GM19023 (cell line): ENCODE results near the gene NELL1.

Experiments used
- ATAC-seq: cut with Tn5 transposase; IDR thresholded peaks from one replicate; pipeline ENCODE4 v1.9.1; 2021; ENCODE audit warnings: mild to moderate bottlenecking, moderate library complexity; ENCODE audit not compliant: unreplicated experiment

The NELL1 gene

DNA sequence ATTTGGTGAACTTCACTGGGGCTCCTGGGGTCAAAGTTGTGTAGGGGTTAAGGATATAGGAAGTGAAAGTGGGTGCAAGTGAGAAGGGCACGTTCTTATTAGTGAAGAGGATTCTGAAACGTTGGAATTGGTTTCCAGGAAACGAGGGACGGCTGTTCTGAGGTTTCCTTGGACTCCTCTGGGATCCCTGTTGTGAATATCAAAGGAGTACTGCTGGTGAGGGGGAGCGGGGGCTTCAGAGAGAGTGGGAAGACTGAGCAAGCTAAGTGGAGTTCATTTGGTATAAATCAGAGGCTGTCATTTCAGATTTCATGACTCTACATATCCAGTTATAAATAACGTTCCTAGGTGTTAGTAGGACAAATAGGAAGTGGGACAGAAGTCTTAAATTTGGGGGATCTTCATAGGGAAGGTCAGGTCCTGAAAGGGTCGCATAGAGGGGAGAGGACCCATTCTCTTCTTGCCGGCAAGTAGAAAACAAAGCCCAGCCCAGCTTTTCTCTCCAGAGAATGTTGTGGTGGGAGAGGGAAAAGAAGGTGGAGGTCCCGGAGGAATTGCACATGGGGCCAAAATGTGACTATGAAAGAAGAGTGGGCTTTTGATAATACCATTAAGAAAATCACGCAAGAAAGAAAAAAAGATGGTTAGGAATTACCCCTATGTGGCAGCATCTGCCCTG is 1.1 kb upstream of the NELL1 start:
- ATAC-seq, result no peak

DNA sequence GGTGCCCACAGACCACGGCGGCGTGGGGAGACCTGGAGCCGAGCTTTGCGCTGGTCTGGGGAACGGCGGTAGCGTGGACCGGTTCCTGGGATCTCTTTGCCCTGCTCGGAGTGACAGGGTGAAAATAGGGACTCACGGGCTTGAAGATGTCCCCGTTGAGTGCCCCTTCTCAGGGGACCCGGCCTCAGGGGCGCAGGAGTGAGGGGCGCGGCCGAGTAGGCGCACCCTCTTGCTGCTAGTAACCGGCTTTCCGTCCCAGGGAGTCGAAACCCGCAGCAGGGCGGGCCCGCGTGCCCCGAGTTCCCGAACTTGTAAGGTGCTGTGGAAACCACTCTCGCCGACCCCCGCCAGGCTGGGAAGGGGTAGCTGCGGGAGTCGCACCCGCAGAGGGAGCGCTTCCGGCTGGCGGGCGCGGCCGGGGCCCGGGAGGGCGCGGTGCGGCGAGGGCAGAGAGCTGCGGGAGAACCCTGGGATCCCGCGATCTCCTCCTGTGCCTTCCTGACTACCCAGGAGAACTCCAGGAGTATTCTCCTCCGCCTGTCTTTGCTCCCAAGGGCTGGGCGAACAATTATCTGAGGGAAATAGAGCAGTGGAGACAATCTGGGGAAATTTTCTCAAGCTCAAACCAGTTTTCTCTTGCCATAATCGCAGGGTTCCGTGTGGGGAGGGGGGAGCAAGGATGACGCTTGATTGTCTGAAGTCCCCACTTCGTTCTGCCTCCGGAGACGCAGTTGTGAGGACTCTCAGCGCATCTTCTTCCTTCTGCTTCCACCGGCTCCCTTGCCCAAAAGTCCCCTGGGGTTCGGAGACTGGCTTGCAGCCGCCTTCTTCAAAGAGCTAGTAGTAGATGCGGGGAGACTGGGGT is 666 bp downstream of the NELL1 start:
- ATAC-seq, result no peak

GRCh38 chr11:20670932-20671403 is 1.6 kb downstream of the NELL1 start:
- no peak for ATAC-seq

DNA sequence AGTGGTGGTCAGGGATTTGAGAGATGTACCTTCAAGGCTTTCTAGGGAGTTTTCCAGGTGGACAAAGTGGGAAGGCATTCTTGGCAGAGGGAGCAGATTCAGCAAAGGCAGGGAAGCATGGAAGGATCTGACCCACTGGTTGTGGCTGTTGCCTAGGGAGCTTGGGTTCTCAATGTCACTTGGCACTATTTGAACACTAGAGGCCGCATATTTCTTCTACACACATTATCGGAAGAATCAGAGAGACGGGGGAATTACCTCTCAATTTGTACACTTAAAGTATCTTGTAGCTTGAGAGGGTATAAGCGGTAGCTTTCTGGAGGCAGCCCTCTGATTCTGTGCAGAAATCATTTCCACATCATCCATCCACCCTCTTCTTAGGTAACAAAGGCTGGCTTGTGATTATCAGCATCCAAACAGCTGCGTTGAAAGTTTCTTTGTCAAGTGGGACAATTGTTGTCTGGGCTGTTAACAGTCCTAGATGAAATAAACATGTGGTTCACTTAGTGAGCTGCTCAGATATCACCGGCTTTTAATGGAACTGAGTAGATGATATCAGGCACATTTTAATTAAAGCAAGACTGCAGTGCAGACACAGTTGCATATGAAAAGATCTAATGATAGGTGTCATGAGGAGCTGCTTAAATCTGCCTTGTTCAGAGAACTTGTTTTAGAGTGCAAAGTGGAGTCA is 2.6 kb downstream of the NELL1 start:
- no peak for ATAC-seq

DNA sequence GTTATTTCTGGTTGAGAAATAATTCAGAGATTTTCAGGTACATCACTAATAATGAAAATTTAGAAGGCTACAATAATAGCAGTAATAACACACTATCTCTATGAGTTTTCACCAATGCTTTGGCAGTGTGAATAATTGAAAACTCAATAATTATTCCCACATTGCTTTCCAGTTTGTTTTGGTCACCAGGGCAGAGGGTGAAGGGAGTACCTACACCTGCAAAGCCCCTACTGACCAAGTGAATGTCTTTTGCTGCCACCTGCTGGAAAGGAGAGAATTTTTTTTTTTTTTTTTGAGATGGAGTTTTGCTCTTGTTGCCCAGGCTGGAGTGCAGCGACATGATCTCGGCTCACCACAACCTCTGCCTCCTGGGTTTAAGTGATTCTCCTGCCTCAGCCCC is 3.2 kb downstream of the NELL1 start:
- no peak for ATAC-seq

DNA sequence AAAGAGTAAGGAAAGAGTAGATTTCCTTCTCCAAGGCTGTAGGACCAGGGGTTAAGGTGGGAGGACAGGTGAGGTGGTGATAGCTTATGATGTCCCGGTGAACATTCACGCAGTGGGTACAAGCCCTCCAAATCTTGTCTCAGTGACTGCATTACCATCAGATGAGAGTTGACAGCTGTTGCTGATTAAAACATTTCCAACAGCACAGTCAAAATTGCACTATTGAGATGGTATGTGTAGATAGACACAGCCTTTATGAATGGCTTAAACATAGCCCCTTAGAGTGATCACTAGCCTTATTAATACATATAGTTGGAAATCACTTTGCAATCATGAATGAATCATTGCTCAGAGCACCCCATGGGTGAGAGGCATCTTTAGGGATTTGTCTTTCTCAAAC is 7.3 kb downstream of the NELL1 start:
- no peak for ATAC-seq

DNA sequence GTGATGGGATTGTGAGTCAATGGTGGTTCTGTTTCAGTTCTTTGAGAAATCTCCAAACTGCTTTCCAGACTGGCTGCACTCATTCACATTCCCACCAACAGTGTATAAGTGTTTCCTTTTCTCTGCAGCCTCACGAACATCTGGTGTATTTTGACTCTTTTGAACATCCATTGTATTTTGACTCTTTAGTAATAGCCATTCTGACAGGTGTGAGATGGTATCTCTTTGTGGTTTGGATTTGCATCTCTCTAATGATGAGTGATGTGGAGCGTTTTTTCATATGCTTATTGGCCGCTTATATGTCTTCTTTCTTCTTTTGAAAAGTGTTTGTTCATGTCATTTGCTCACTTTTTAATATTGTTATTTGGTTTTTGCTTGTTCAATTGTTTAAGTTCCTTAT is 19.4 kb downstream of the NELL1 start:
- no peak for ATAC-seq

- no peak for ATAC-seq
These were observed 38.5 kb downstream of the NELL1 start for GRCh38 chr11:20707876-20708275.

GRCh38 chr11:20712912-20713311 is 43.5 kb downstream of the NELL1 start:
- no peak for ATAC-seq

DNA sequence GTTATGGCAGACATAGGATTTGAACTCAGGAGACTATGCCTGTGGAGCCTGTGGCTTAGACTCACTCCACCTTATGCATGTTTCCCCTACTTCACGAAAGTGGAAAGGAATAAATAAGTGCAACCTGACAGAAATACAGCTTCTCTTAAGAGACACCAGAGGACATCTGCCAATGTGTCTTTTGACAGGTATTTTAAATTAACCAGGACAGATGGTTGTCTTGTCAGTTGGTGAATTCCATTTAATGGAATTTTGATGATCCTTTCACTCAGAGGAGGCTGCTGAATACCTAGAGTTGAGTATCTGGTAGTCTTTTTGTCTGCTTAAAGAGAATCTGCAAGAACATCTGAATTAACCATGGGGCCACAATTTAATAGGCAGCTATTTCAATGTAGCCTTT is 46.1 kb downstream of the NELL1 start:
- ATAC-seq, result no peak

- no peak for ATAC-seq
These were observed 46.5 kb downstream of the NELL1 start for GRCh38 chr11:20715931-20716330.

DNA sequence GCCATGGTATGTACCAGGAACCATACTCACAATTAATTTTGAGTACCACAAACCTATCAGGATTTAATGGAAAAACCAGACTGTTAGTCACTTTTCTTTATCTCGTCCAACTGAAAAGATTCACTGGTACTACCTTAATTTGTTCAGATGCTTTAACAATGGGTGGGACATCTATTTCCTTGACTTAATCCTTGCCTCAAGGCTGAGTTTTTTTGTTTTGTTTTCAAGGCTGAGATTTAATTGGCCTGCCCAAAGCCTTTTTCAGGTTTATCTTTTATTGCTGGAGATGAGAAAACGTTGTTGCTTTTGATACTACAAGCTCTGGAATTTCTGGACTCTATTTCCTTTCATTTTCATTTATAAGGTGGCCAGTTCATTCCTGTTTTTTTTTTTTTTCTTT is 50.4 kb downstream of the NELL1 start:
- no peak for ATAC-seq

- no peak for ATAC-seq
These were observed 54.0 kb downstream of the NELL1 start for GRCh38 chr11:20723366-20723765.

GRCh38 chr11:20729597-20730105 is 60.3 kb downstream of the NELL1 start:
- ATAC-seq, result no peak

GRCh38 chr11:20731676-20732215 is 62.4 kb downstream of the NELL1 start:
- no peak for ATAC-seq

- no peak for ATAC-seq
These were observed 69.7 kb downstream of the NELL1 start for GRCh38 chr11:20739107-20739506.

GRCh38 chr11:20739577-20739976 is 70.2 kb downstream of the NELL1 start:
- ATAC-seq, result no peak

- no peak for ATAC-seq
These were observed 85.5 kb downstream of the NELL1 start for GRCh38 chr11:20754933-20755332.

DNA sequence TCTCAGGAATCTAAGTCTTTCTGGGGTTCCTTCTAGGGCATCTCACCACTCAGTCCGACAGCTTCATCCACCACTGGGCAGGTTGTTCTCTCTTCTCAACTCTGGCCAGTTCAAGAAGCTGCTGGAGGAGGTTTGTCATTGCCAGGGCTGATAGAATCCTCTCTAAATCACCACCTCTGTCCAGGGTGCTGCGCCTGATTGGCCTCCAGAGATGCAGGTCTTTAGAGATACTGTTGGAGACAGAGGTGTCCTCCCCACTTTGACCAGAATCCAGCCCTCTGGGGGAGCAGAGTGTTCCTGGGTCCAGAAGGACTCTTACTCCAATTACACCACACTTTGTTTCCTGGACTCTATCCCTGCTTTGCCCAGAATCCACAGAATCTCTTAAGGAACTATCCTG is 90.2 kb downstream of the NELL1 start:
- no peak for ATAC-seq

- no peak for ATAC-seq
These were observed 91.4 kb downstream of the NELL1 start for GRCh38 chr11:20760811-20761210.
